Loucy (cell line): ENCODE data around the gene CDH4.

Experiments used
- H2AFZ ChIP-seq: fragments of 200-600 bp; sonication (generic); 2 replicates; pipeline ENCODE4 v1.6.0; 2016; ENCODE audit warnings: antibody characterized with exemption, mild to moderate bottlenecking, low read length, moderate library complexity
- H3F3A ChIP-seq: fragments of 200-600 bp; 2 replicates; pipeline ENCODE4 v1.6.0; 2016; ENCODE audit warnings: antibody characterized with exemption, low read depth, mild to moderate bottlenecking
- H3K27me3 ChIP-seq: fragments of 200-600 bp; sonication (generic); 2 replicates; pipeline ENCODE4 v1.6.1; 2014; ENCODE audit warnings: low read length, mild to moderate bottlenecking; ENCODE audit not compliant: insufficient read depth, poor library complexity, severe bottlenecking
- H3K36me3 ChIP-seq: fragments of 200-600 bp; sonication (generic); 2 replicates; pipeline ENCODE4 v1.6.1; 2016; ENCODE audit warnings: low read length; ENCODE audit not compliant: insufficient read depth
- H3K4me1 ChIP-seq: fragments of 200-600 bp; sonication (generic); 2 replicates; pipeline ENCODE4 v1.5.1; 2014; ENCODE audit warnings: low read length, mild to moderate bottlenecking; ENCODE audit not compliant: insufficient read depth, poor library complexity, severe bottlenecking
- H3K4me2 ChIP-seq: fragments of 200-600 bp; sonication (generic); 2 replicates; pipeline ENCODE4 v1.6.0; 2014; ENCODE audit warnings: antibody characterized with exemption, low read length, low read depth, mild to moderate bottlenecking; ENCODE audit not compliant: poor library complexity, severe bottlenecking
- H3K4me3 ChIP-seq: fragments of 200-600 bp; sonication (generic); 2 replicates; pipeline ENCODE4 v1.5.1; 2014; ENCODE audit warnings: low read length, mild to moderate bottlenecking, mixed read lengths; ENCODE audit not compliant: poor library complexity, severe bottlenecking
- H3K79me2 ChIP-seq: fragments of 200-600 bp; sonication (generic); 2 replicates; pipeline ENCODE4 v1.6.1; 2014; ENCODE audit warnings: low read length; ENCODE audit not compliant: insufficient read depth
- H3K9ac ChIP-seq: fragments of 200-600 bp; sonication (generic); 2 replicates; pipeline ENCODE4 v1.6.0; 2014; ENCODE audit warnings: mild to moderate bottlenecking, low read depth, low read length, moderate library complexity; ENCODE audit not compliant: poor library complexity, severe bottlenecking
- H3K9me2 ChIP-seq: fragments of 200-600 bp; sonication (generic); replicated peaks from 2 replicates; pipeline ENCODE4 v1.6.1; 2016; ENCODE audit warnings: low read depth, low read length, mixed read lengths
- H3K9me3 ChIP-seq: fragments of 200-600 bp; sonication (generic); 2 replicates; pipeline ENCODE4 v1.6.1; 2014; ENCODE audit warnings: mild to moderate bottlenecking, antibody characterized with exemption, low read length, low read depth; ENCODE audit not compliant: insufficient read depth
- H4K20me1 ChIP-seq: fragments of 200-600 bp; sonication (generic); 2 replicates; pipeline ENCODE4 v1.6.0; 2014; ENCODE audit warnings: antibody characterized with exemption, low read length, mild to moderate bottlenecking; ENCODE audit not compliant: insufficient read depth, poor library complexity, severe bottlenecking
- CTCF ChIP-seq: fragments of 200-600 bp; sonication (generic); conservative IDR thresholded peaks from 2 replicates; pipeline ENCODE4 v1.5.1; 2014; ENCODE audit warnings: mild to moderate bottlenecking, antibody characterized with exemption, low read length
- EZH2phosphoT487 ChIP-seq: fragments of 200-600 bp; IDR thresholded peaks from 2 replicates; pipeline ENCODE4 v1.6.1; 2018; ENCODE audit warnings: antibody characterized with exemption, mild to moderate bottlenecking, moderate library complexity, borderline replicate concordance

The CDH4 gene

GRCh38 chr20:61706259-61706961, 454.3 kb downstream of the CDH4 start:
- Histone ChIP-seq H3K9ac (no peak overlapping the region), H3K4me2 (no peak overlapping the region), H3K79me2 (no peaks in the 10 kb centered on the region), H3K9me3 (no peaks in the 10 kb centered on the region), H3F3A (no peaks in the 10 kb centered on the region), H3K27me3 (no peaks in the 10 kb centered on the region), H3K9me2 (no peaks in the 10 kb centered on the region), H2AFZ (no peak overlapping the region), H3K4me3 (no peak overlapping the region), H4K20me1 (no peaks in the 10 kb centered on the region), H3K36me3 (peaks cover 3% of the 10 kb centered on the region; the same call in 1 of the 2 replicates), H3K4me1 (no peaks in the 10 kb centered on the region)
- no peak for TF ChIP-seq CTCF
- TF ChIP-seq EZH2phosphoT487, result no peak

DNA sequence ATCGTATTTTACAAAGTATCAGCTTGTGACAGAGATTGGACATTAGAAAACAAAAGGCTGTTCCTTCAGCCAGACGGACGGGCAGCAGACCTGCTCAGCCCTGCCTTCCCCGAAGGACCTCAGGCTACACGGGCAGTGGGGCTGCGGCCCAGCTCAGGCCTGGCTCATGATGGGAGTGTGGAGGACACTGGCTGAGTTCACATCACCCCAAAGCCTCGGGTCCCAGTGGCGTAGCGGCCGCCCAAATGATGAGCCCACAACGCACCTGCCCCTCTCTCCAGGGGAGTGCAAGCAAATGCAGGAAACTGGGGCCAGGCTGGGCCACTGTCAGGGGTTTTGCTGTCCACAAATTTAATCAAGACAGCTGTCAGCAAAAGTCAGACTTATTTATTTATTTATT, 456.8 kb downstream of the CDH4 start:
- no peaks in the 10 kb centered on the region for H3K9me2 ChIP-seq
- H3K27me3 ChIP-seq, result no peaks in the 10 kb centered on the region
- H3K4me2 ChIP-seq, result no peak overlapping the region
- H3K4me3 ChIP-seq, result no peak overlapping the region
- no peak overlapping the region for H3K9ac ChIP-seq
- no peaks in the 10 kb centered on the region for H3K4me1 ChIP-seq
- H3K36me3 ChIP-seq, result no peaks in the 10 kb centered on the region
- no peaks in the 10 kb centered on the region for H4K20me1 ChIP-seq
- no peaks in the 10 kb centered on the region for H3K79me2 ChIP-seq
- no peaks in the 10 kb centered on the region for H3F3A ChIP-seq
- TF ChIP-seq EZH2phosphoT487, result no peak
- no peaks in the 10 kb centered on the region for H3K9me3 ChIP-seq
- no peak overlapping the region for H2AFZ ChIP-seq

- Histone ChIP-seq H3K27me3 (no peaks in the 10 kb centered on the region), H3K4me3 (no peak overlapping the region), H3K9me3 (no peaks in the 10 kb centered on the region), H3K36me3 (no peaks in the 10 kb centered on the region), H3K4me2 (no peak overlapping the region), H3K9ac (no peak overlapping the region), H4K20me1 (no peaks in the 10 kb centered on the region), H3F3A (no peaks in the 10 kb centered on the region), H3K9me2 (no peaks in the 10 kb centered on the region), H3K79me2 (no peaks in the 10 kb centered on the region), H2AFZ (no peak overlapping the region), H3K4me1 (no peaks in the 10 kb centered on the region)
- TF ChIP-seq EZH2phosphoT487, result no peak
- no peak for TF ChIP-seq CTCF
Observed at GRCh38 chr20:61710108-61710507, 458.0 kb downstream of the CDH4 start.

GRCh38 chr20:61712688-61713087, 460.6 kb downstream of the CDH4 start:
- Histone ChIP-seq H3K36me3 (no peaks in the 10 kb centered on the region), H3K9me2 (no peaks in the 10 kb centered on the region), H3K9ac (no peak overlapping the region), H3K9me3 (peaks cover 13% of the 10 kb centered on the region; the same call in 1 of the 2 replicates), H4K20me1 (no peaks in the 10 kb centered on the region), H3K4me3 (no peak overlapping the region), H2AFZ (no peak overlapping the region), H3K4me1 (no peaks in the 10 kb centered on the region), H3K4me2 (no peak overlapping the region), H3K27me3 (no peaks in the 10 kb centered on the region), H3F3A (no peaks in the 10 kb centered on the region), H3K79me2 (no peaks in the 10 kb centered on the region)
- TF ChIP-seq CTCF (no peak), EZH2phosphoT487 (no peak)
